ENCODE measurements around the gene CRMP1.

- TF ChIP-seq CTCF (IDR thresholded peaks at IDR 0.05; ENCODE audit: control extremely low read depth in 1 of 3, insufficient read depth in 1 of 3, low read depth in 1 of 3, low read length in 3 of 3) (no peak), POLR2AphosphoS5 (IDR thresholded peaks at IDR 0.05; ENCODE audit: low read depth, low read length) (no peak), GTF2F1 (IDR thresholded peaks at IDR 0.05; ENCODE audit: borderline replicate concordance, low read depth, low read length) (no peak), GABPA (IDR thresholded peaks at IDR 0.05; ENCODE audit: borderline replicate concordance, insufficient read depth, low read length) (no peak), PHF8 (conservative IDR thresholded peaks at IDR 0.05; ENCODE audit: low read depth, low read length) (no peak), EZH2 (IDR thresholded peaks at IDR 0.05; ENCODE audit: low read depth, low read length, severe bottlenecking) (no peak), CREB1 (IDR thresholded peaks at IDR 0.05) (no peak), EP300 (IDR thresholded peaks at IDR 0.05; ENCODE audit: borderline replicate concordance in 1 of 2, low read depth in 2 of 2, low read length in 2 of 2) (no peak), BCL11A (IDR thresholded peaks at IDR 0.05; ENCODE audit: low read depth in 2 of 2, low read length in 2 of 2) (no peak), TAF1 (IDR thresholded peaks at IDR 0.05; ENCODE audit: low read depth, low read length) (no peak), ASH2L (IDR thresholded peaks at IDR 0.05; ENCODE audit: low read length) (no peak), SP1 (IDR thresholded peaks at IDR 0.05; ENCODE audit: low read depth, low read length) (no peak)
These were observed 70.3 kb downstream of the CRMP1 start for GRCh38 chr4:5822619-5823018.

Data from H1 (cell line).